Measurements from ENCODE around the gene CERS1.

The CERS1 gene

GRCh38 chr19:18889949-18890745 lies 5.8 kb downstream of the CERS1 start:
- H2AFZ ChIP-seq (ENCODE audit: low read length): no peak overlapping the region
- H3K4me1 ChIP-seq (ENCODE audit: insufficient read depth, low read length, poor library complexity, severe bottlenecking): no peaks in the 10 kb centered on the region
- no peaks in the 10 kb centered on the region for H4K20me1 ChIP-seq (ENCODE audit: insufficient read depth, low read length, poor library complexity, severe bottlenecking)
- no peaks in the 10 kb centered on the region for H3K27me3 ChIP-seq (ENCODE audit: insufficient read depth, low read length, poor library complexity, severe bottlenecking)
- TF ChIP-seq EZH2phosphoT487 (IDR thresholded peaks at IDR 0.05; ENCODE audit: borderline replicate concordance): no peak
- TF ChIP-seq, protein P1, sequence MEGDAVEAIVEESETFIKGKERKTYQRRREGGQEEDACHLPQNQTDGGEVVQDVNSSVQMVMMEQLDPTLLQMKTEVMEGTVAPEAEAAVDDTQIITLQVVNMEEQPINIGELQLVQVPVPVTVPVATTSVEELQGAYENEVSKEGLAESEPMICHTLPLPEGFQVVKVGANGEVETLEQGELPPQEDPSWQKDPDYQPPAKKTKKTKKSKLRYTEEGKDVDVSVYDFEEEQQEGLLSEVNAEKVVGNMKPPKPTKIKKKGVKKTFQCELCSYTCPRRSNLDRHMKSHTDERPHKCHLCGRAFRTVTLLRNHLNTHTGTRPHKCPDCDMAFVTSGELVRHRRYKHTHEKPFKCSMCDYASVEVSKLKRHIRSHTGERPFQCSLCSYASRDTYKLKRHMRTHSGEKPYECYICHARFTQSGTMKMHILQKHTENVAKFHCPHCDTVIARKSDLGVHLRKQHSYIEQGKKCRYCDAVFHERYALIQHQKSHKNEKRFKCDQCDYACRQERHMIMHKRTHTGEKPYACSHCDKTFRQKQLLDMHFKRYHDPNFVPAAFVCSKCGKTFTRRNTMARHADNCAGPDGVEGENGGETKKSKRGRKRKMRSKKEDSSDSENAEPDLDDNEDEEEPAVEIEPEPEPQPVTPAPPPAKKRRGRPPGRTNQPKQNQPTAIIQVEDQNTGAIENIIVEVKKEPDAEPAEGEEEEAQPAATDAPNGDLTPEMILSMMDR (conservative IDR thresholded peaks at IDR 0.05; ENCODE audit: low read length): no peak
- no peak overlapping the region for H3K4me2 ChIP-seq (ENCODE audit: low read depth, low read length, poor library complexity, severe bottlenecking)
- H3K9me3 ChIP-seq (ENCODE audit: insufficient read depth, low read depth, low read length): no peaks in the 10 kb centered on the region
- no peaks in the 10 kb centered on the region for H3K9me2 ChIP-seq (replicated peaks; ENCODE audit: low read depth, low read length)
- H3K36me3 ChIP-seq (ENCODE audit: insufficient read depth, low read length): no peaks in the 10 kb centered on the region
- no peaks in the 10 kb centered on the region for H3F3A ChIP-seq (ENCODE audit: low read depth)
- no peak overlapping the region for H3K4me3 ChIP-seq (ENCODE audit: low read length, poor library complexity, severe bottlenecking)
- no peak overlapping the region for H3K9ac ChIP-seq (ENCODE audit: low read depth, low read length, poor library complexity, severe bottlenecking)
- H3K79me2 ChIP-seq (ENCODE audit: insufficient read depth, low read length): no peaks in the 10 kb centered on the region

DNA sequence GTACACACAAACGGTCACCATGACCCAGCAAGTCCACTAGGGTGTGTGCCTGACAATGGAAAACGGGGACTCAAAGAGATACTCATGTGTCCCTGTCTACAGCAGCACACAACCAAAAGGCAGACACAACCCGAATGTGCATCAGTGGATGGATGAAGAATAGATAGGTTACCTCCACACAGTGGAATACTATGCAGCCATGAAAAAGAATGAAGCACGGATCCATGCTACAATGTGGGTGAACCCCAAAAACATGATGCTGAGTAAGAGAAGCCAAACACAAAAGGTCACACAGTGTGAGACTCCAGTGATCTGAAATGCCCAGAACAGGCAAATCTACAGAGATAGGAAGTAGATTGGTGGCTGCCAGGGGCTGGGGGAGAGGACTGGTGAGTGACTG lies 9.0 kb downstream of the CERS1 start:
- Histone ChIP-seq H3K36me3 (ENCODE audit: insufficient read depth, low read length) (no peaks in the 10 kb centered on the region), H3K4me3 (ENCODE audit: low read length, poor library complexity, severe bottlenecking) (no peak overlapping the region), H3K9ac (ENCODE audit: low read depth, low read length, poor library complexity, severe bottlenecking) (no peak overlapping the region), H4K20me1 (ENCODE audit: insufficient read depth, low read length, poor library complexity, severe bottlenecking) (no peaks in the 10 kb centered on the region), H3K9me2 (replicated peaks; ENCODE audit: low read depth, low read length) (no peaks in the 10 kb centered on the region), H3K4me1 (ENCODE audit: insufficient read depth, low read length, poor library complexity, severe bottlenecking) (no peaks in the 10 kb centered on the region), H3K9me3 (ENCODE audit: insufficient read depth, low read depth, low read length) (no peaks in the 10 kb centered on the region), H3K27me3 (ENCODE audit: insufficient read depth, low read length, poor library complexity, severe bottlenecking) (no peaks in the 10 kb centered on the region), H3K4me2 (ENCODE audit: low read depth, low read length, poor library complexity, severe bottlenecking) (no peak overlapping the region), H3F3A (ENCODE audit: low read depth) (no peaks in the 10 kb centered on the region), H3K79me2 (ENCODE audit: insufficient read depth, low read length) (no peaks in the 10 kb centered on the region), H2AFZ (ENCODE audit: low read length) (no peak overlapping the region)
- TF ChIP-seq EZH2phosphoT487 (IDR thresholded peaks at IDR 0.05; ENCODE audit: borderline replicate concordance): no peak
- TF ChIP-seq, protein P1 (conservative IDR thresholded peaks at IDR 0.05; ENCODE audit: low read length): no peak

DNA sequence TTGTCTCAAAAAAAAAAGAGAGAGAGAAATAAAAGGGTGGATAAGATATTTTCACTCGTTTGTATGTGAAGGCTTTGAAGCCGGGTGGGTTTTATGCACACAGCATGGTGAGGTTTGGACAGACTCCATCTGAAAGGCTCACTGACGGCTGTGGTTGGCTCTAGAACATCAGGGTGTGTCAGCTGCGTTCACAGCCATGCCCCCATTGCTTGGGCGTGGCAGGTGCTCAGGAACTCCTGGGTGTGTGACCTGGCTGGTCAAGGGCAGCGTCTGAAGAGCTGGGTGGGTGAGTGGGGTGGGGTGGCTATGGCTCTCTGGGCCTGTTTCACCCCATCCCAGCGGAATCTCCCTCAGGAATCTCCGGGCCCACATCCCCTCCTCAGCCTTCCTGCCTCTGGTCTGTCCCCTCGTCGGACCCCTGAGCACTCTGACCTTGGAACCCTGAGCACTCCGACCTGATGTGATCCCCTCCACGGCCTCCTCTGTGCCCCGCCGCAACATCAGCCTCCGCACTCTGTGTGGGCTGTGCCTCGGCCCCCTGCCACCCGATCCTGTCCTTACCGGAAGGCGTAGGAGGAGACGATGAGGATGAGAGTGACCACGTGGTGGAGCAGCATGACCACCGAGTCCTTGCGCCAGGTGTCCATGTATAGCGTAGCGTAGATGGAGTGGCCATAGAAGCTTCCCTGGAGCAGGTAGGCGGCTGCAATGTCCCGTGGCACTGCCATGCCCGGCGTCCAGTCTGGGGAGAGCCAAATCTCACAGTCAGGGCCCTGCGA lies 12.2 kb downstream of the CERS1 start:
- Histone ChIP-seq H4K20me1 (ENCODE audit: insufficient read depth, low read length, poor library complexity, severe bottlenecking) (no peaks in the 10 kb centered on the region), H3K36me3 (ENCODE audit: insufficient read depth, low read length) (no peaks in the 10 kb centered on the region), H3K9me2 (replicated peaks; ENCODE audit: low read depth, low read length) (no peaks in the 10 kb centered on the region), H3K9me3 (ENCODE audit: insufficient read depth, low read depth, low read length) (no peaks in the 10 kb centered on the region), H3K4me2 (ENCODE audit: low read depth, low read length, poor library complexity, severe bottlenecking) (no peak overlapping the region), H3K79me2 (ENCODE audit: insufficient read depth, low read length) (no peaks in the 10 kb centered on the region), H3K4me1 (ENCODE audit: insufficient read depth, low read length, poor library complexity, severe bottlenecking) (no peaks in the 10 kb centered on the region), H3K27me3 (ENCODE audit: insufficient read depth, low read length, poor library complexity, severe bottlenecking) (no peaks in the 10 kb centered on the region), H3K4me3 (ENCODE audit: low read length, poor library complexity, severe bottlenecking) (no peak overlapping the region), H2AFZ (ENCODE audit: low read length) (no peak overlapping the region), H3K9ac (ENCODE audit: low read depth, low read length, poor library complexity, severe bottlenecking) (no peak overlapping the region), H3F3A (ENCODE audit: low read depth) (no peaks in the 10 kb centered on the region)
- TF ChIP-seq, protein P1 (conservative IDR thresholded peaks at IDR 0.05; ENCODE audit: low read length): no peak
- no peak for TF ChIP-seq EZH2phosphoT487 (IDR thresholded peaks at IDR 0.05; ENCODE audit: borderline replicate concordance)
